Stimulated activated CD4-positive, alpha-beta T cell treated with anti-CD3 and anti-CD28 coated beads, Interleukin-15, amount 100 ng/mL, for 48 hours (primary cell): ENCODE results near the gene BFSP2.

Experiments
- DNase-seq, 2 donors: peaks; one replicate each; pipeline ENCODE4 v3.0.0-alpha.2; 2020; ENCODE audit warnings: low read depth in 2 of 2

Gene BFSP2

GRCh38 chr3:133400006-133400515 lies at the start of gene BFSP2:
BFSP2 (plus strand) TSS chr3:133400056; CDS start chr3:133400084, 28 bp downstream.
- no peak for DNase-seq

- DNase-seq: no peak
These were observed 45.1 kb upstream of the BFSP2 start for GRCh38 chr3:133354721-133355120.

GRCh38 chr3:133360476-133360875 lies 39.4 kb upstream of the BFSP2 start:
- DNase-seq: no peak

GRCh38 chr3:133361011-133361410 lies 38.8 kb upstream of the BFSP2 start:
- no peak for DNase-seq

GRCh38 chr3:133361435-133361834 lies 38.4 kb upstream of the BFSP2 start:
- no peak for DNase-seq

GRCh38 chr3:133362539-133362938 lies 37.3 kb upstream of the BFSP2 start:
- no peak for DNase-seq

GRCh38 chr3:133364704-133365103 lies 35.2 kb upstream of the BFSP2 start:
- no peak for DNase-seq

- no peak for DNase-seq
These were observed 32.9 kb upstream of the BFSP2 start for GRCh38 chr3:133366921-133367320.

GRCh38 chr3:133367403-133367802 lies 32.5 kb upstream of the BFSP2 start:
- no peak for DNase-seq

- no peak for DNase-seq
These were observed 31.9 kb upstream of the BFSP2 start for GRCh38 chr3:133367956-133368355.

GRCh38 chr3:133368371-133369067 lies 31.3 kb upstream of the BFSP2 start:
- no peak for DNase-seq

GRCh38 chr3:133369068-133369440 lies 30.8 kb upstream of the BFSP2 start:
- DNase-seq: no peak

GRCh38 chr3:133371181-133371580 lies 28.7 kb upstream of the BFSP2 start:
- DNase-seq: no peak

- DNase-seq: no peak
These were observed 28.2 kb upstream of the BFSP2 start for GRCh38 chr3:133371676-133372075.

GRCh38 chr3:133374708-133375402 lies 25.0 kb upstream of the BFSP2 start:
- no peak for DNase-seq

GRCh38 chr3:133375403-133375745 lies 24.5 kb upstream of the BFSP2 start:
- DNase-seq: no peak

- no peak for DNase-seq
These were observed 23.0 kb upstream of the BFSP2 start for GRCh38 chr3:133376810-133377209.

GRCh38 chr3:133377396-133377795 lies 22.5 kb upstream of the BFSP2 start:
- no peak for DNase-seq

GRCh38 chr3:133379926-133380325 lies 19.9 kb upstream of the BFSP2 start:
- no peak for DNase-seq

GRCh38 chr3:133380481-133381225 lies 19.2 kb upstream of the BFSP2 start:
- no peak for DNase-seq

- DNase-seq: no peak
These were observed 18.3 kb upstream of the BFSP2 start for GRCh38 chr3:133381346-133382109.

GRCh38 chr3:133383175-133383574 lies 16.7 kb upstream of the BFSP2 start:
- no peak for DNase-seq
